Keratinocyte (primary cell): ENCODE data around the gene HOXA7. TPM values are rescaled to one million over a fixed set of nuclear protein-coding genes. Genes with fewer than 3 reads are reported as not detected.

Source experiments
- DNase-seq: peaks from one replicate; pipeline ENCODE4 v3.0.0-alpha.2; 2011; ENCODE audit warnings: low read depth, missing footprints, low spot score
- FAIRE-seq: peaks from 2 replicates; lab custom pipeline; 2011; peaks lifted over from hg19 to GRCh38; lab: Jason Lieb, UNC
- H2AFZ ChIP-seq: 2 replicates; pipeline ENCODE4 v1.6.0; 2012; ENCODE audit warnings: low read length, control low read depth, inconsistent platforms; ENCODE audit not compliant: control insufficient read depth
- H3K27ac ChIP-seq: 2 replicates; pipeline ENCODE4 v1.5.1; 2011; ENCODE audit warnings: low read length; ENCODE audit not compliant: control insufficient read depth, insufficient read depth
- H3K27me3 ChIP-seq: 3 replicates; pipeline ENCODE4 v1.6.0; 2011; ENCODE audit warnings: low read length; ENCODE audit not compliant: control insufficient read depth, insufficient read depth; ENCODE audit errors: extremely low read depth
- H3K36me3 ChIP-seq, 2 experiments: 2 replicates in 1 of 2; 3 replicates in 1 of 2; pipeline ENCODE4 v1.5.1; 2011; ENCODE audit warnings: low read length in 2 of 2, mild to moderate bottlenecking in 1 of 2; ENCODE audit not compliant: control insufficient read depth in 2 of 2, insufficient read depth in 2 of 2; ENCODE audit errors: extremely low read depth in 1 of 2
- H3K4me1 ChIP-seq: 3 replicates; pipeline ENCODE4 v1.5.1; 2011; ENCODE audit warnings: low read length; ENCODE audit not compliant: control insufficient read depth, insufficient read depth; ENCODE audit errors: extremely low read depth
- H3K4me2 ChIP-seq: 3 replicates; pipeline ENCODE4 v1.6.0; 2011; ENCODE audit warnings: low read depth, low read length; ENCODE audit not compliant: control insufficient read depth, insufficient read depth; ENCODE audit errors: extremely low read depth
- H3K4me3 ChIP-seq, 3 experiments: fragments of 200-600 bp in 1 of 3; sonication (generic) in 1 of 3; 2 replicates in 2 of 3; 3 replicates in 1 of 3; pipeline ENCODE4 v1.5.1; 2011 to 2016; ENCODE audit warnings: low read length in 3 of 3, mild to moderate bottlenecking in 3 of 3, control low read depth in 2 of 3, inconsistent platforms in 1 of 3, low read depth in 1 of 3, mixed read lengths in 1 of 3, mixed run types in 1 of 3, moderate library complexity in 1 of 3; ENCODE audit not compliant: control insufficient read depth in 2 of 3, insufficient read depth in 2 of 3; ENCODE audit errors: extremely low read depth in 1 of 3
- H3K79me2 ChIP-seq: 2 replicates; pipeline ENCODE4 v1.6.0; 2012; ENCODE audit warnings: low read length; ENCODE audit not compliant: control insufficient read depth, insufficient read depth
- H3K9ac ChIP-seq: 3 replicates; pipeline ENCODE4 v1.6.0; 2011; ENCODE audit warnings: low read length; ENCODE audit not compliant: control insufficient read depth, insufficient read depth; ENCODE audit errors: extremely low read depth
- H3K9me1 ChIP-seq: 3 replicates; pipeline ENCODE4 v1.6.0; 2011; ENCODE audit warnings: low read length; ENCODE audit not compliant: control insufficient read depth, insufficient read depth; ENCODE audit errors: extremely low read depth
- H3K9me3 ChIP-seq: 2 replicates; pipeline ENCODE4 v1.5.1; 2012; ENCODE audit warnings: low read depth, low read length; ENCODE audit not compliant: control insufficient read depth
- H4K20me1 ChIP-seq: 3 replicates; pipeline ENCODE4 v1.6.0; 2011; ENCODE audit warnings: low read length; ENCODE audit not compliant: control insufficient read depth, insufficient read depth; ENCODE audit errors: extremely low read depth
- EZH2 ChIP-seq: IDR thresholded peaks from one replicate; pipeline ENCODE4 v1.6.1; 2012; ENCODE audit warnings: inconsistent platforms, mild to moderate bottlenecking, low read length, moderate library complexity
- dilution Hi-C: fragments of 300-500 bp; cut with MboI; formaldehyde crosslinking; loops from one replicate; pipeline ENCODE4 v1.7.0; 2020; ENCODE audit warnings: low sequenced_read_pairs; ENCODE audit not compliant: extremely low pct_ligation_motif_present
- polyA plus RNA-seq, 5 experiments: library from polyadenylated mRNA; depleted of rRNA in 3 of 5; stranded (reverse) in 3 of 5; stranded (forward) in 1 of 5; unstranded in 1 of 5; fragments of >200 nt; gene quantifications; 1 replicate in 1 of 5; 2 replicates in 3 of 5; 3 replicates in 1 of 5; pipeline versions ENCODE4 v1.2.1 to v1.2.3, GENCODE V29; 2011 to 2012; ENCODE audit warnings: missing spikeins in 2 of 5, low read depth in 1 of 5, low replicate concordance in 1 of 5
- TF ChIP-seq, protein P1 (sequence below), 3 experiments: IDR thresholded peaks in 1 of 3; conservative IDR thresholded peaks in 1 of 3; optimal IDR thresholded peaks in 1 of 3; 2 replicates in 2 of 3; 3 replicates in 1 of 3; pipeline versions ENCODE3 to v1.5.1; 2011; ENCODE audit warnings: low read length in 3 of 3, mild to moderate bottlenecking in 3 of 3, moderate library complexity in 2 of 3, control low read depth in 1 of 3, inconsistent platforms in 1 of 3; ENCODE audit not compliant: insufficient read depth in 2 of 3; ENCODE audit errors: extremely low read depth in 1 of 3

The HOXA7 gene
- polyA plus RNA-seq, 1 donor (not counting 4 experiments of a cell fraction or from before 2014, with no cell fraction given) = 8.1 TPM

DNA sequence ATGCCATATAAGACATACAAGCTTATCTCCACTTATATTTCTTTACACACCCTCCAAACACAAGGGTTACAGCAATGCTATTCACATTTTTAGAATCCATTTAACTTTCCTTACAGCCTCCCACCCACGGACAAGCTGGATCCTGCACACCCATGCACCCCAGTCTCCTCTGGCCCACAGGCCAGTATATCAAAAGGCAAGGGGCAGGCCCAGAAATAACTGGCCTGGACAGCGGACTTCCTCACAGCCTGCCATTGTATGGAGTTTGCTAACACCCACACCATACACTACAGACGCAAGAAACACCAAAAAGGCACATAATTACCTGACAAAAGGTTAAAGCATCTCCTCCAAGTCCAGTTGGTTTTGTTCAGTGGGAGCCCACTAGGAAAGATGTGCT lies 37.9 kb downstream of the HOXA7 start:
- H3K27me3 ChIP-seq = no peaks in the 10 kb centered on the region
- H3K4me1 ChIP-seq = peaks cover 6% of the 10 kb centered on the region
- TF ChIP-seq EZH2 = no peak
- TF ChIP-seq, protein P1, sequence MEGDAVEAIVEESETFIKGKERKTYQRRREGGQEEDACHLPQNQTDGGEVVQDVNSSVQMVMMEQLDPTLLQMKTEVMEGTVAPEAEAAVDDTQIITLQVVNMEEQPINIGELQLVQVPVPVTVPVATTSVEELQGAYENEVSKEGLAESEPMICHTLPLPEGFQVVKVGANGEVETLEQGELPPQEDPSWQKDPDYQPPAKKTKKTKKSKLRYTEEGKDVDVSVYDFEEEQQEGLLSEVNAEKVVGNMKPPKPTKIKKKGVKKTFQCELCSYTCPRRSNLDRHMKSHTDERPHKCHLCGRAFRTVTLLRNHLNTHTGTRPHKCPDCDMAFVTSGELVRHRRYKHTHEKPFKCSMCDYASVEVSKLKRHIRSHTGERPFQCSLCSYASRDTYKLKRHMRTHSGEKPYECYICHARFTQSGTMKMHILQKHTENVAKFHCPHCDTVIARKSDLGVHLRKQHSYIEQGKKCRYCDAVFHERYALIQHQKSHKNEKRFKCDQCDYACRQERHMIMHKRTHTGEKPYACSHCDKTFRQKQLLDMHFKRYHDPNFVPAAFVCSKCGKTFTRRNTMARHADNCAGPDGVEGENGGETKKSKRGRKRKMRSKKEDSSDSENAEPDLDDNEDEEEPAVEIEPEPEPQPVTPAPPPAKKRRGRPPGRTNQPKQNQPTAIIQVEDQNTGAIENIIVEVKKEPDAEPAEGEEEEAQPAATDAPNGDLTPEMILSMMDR (optimal IDR thresholded peaks at IDR 0.05 in 1 of 3, IDR thresholded peaks at IDR 0.05 in 1 of 3, conservative IDR thresholded peaks at IDR 0.05 in 1 of 3; ENCODE audit: extremely low read depth in 1 of 3, insufficient read depth in 2 of 3, low read length in 3 of 3) = no peak
- H3K9me3 ChIP-seq = no peaks in the 10 kb centered on the region
- H3K27ac ChIP-seq = no peak overlapping the region
- no peaks in the 10 kb centered on the region for H4K20me1 ChIP-seq
- H3K9me1 ChIP-seq = no peaks in the 10 kb centered on the region
- H3K4me3 ChIP-seq = no peak overlapping the region
- no peak overlapping the region for H3K4me2 ChIP-seq
- dilution Hi-C loops = no loop called here
- FAIRE-seq = no peak
- H3K79me2 ChIP-seq = peaks cover 15% of the 10 kb centered on the region
- H3K36me3 ChIP-seq = peaks cover 5 to 6% of the 10 kb centered on the region in 2 experiments
- no peak for DNase-seq
- H2AFZ ChIP-seq = no peak overlapping the region
- no peak overlapping the region for H3K9ac ChIP-seq

DNA sequence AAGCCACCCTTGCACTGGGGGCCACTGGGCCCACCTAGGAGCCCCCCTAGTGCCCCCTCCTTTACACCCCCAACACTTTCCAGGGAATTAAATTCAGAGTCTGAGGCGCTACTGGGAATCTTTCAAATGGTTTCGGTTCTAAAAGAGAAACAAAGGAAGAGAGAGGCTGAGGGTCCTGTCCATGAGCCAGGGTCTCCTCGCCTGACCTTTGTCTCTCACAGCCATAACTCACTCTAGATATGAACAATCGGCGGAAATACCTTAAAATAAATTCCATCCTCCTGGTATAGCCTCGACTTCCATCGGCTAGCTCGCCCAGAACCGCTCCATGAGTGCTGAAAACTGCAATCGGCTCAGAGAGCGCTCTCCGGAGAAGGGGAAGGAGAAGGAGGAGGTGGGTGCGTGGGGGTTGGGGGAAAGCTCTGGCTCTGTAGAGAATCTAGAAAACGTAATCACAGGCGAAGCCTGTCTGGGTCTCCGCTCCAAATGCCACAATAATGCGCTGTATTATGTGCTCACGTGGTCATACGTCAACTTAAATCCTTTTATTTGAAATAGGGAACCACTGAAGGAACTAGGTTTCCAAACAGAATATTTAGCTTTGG lies 38.5 kb downstream of the HOXA7 start:
- no peaks in the 10 kb centered on the region for H4K20me1 ChIP-seq
- no peaks in the 10 kb centered on the region for H3K9me3 ChIP-seq
- no peak overlapping the region for H3K4me3 ChIP-seq
- H2AFZ ChIP-seq = no peak overlapping the region
- H3K27me3 ChIP-seq = no peaks in the 10 kb centered on the region
- TF ChIP-seq EZH2 = no peak
- TF ChIP-seq, protein P1 (optimal IDR thresholded peaks at IDR 0.05 in 1 of 3, IDR thresholded peaks at IDR 0.05 in 1 of 3, conservative IDR thresholded peaks at IDR 0.05 in 1 of 3; ENCODE audit: extremely low read depth in 1 of 3, insufficient read depth in 2 of 3, low read length in 3 of 3) = no peak
- H3K9ac ChIP-seq = no peak overlapping the region
- no peaks in the 10 kb centered on the region for H3K9me1 ChIP-seq
- H3K79me2 ChIP-seq = peaks cover 20% of the 10 kb centered on the region
- no peak for FAIRE-seq
- dilution Hi-C loops = no loop called here
- H3K4me2 ChIP-seq = no peak overlapping the region
- H3K36me3 ChIP-seq = peaks cover 5 to 6% of the 10 kb centered on the region in 2 experiments
- H3K4me1 ChIP-seq = peaks cover 7% of the 10 kb centered on the region
- DNase-seq = no peak
- H3K27ac ChIP-seq = no peak overlapping the region
